HG03457 (cell line): Measurements from ENCODE around the gene KRABD2.
"Not testable (repeated sequence)": the region's sequence is repeated elsewhere in the genome, so short reads cannot be mapped to it uniquely, and the experiment has no call there.

Source experiments
- ATAC-seq: cut with Tn5 transposase; IDR thresholded peaks from one replicate; pipeline ENCODE4 v1.9.1; 2021; ENCODE audit warnings: moderate number of reproducible peaks; ENCODE audit not compliant: unreplicated experiment

KRABD2 gene

GRCh38 chr17:8393470-8394231 lies 17.1 kb upstream of the KRABD2 start:
- ATAC-seq, result no peak

GRCh38 chr17:8392674-8393469 lies 16.4 kb upstream of the KRABD2 start:
- no peak for ATAC-seq

DNA sequence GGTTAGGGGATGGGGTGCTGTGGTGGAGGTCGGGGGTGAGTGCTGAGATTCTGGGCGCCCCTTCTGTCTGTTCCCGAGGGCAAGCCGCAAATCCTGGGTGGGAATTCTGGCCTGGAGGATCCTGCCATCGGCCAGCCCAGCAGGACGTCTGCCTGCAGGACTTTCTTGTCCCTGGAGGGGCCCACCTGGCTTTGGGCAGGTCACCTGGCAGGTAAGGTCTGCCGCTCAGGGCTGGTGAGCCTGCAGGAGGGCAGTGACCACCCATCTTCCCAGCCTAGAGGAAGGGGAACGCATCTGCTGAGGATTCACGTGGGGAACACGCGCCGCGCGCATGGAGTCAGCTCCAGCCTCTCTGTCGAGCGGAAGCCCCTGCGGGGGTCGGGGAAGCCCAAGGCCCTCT lies 15.8 kb upstream of the KRABD2 start:
- no peak for ATAC-seq

DNA sequence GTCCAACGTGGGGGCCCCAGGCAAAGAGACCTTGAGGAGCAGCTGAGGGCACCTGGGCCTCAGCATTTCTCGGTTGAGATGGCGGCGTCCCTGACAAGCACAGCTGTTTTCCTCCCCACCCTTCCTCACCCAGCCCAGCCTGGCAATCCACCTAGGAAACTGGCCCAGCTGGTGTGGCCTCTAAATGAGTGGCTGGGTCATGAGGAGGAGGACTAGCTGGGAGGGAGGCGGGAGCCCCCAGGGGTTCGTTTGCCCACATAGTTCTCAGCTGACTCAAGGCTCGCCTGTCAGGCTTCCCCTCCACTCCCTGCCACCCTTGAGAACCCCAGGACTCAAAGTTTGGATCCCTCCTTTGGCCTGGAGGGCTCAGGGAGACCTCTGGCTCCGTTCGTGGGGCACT lies 15.2 kb upstream of the KRABD2 start:
- no peak for ATAC-seq

DNA sequence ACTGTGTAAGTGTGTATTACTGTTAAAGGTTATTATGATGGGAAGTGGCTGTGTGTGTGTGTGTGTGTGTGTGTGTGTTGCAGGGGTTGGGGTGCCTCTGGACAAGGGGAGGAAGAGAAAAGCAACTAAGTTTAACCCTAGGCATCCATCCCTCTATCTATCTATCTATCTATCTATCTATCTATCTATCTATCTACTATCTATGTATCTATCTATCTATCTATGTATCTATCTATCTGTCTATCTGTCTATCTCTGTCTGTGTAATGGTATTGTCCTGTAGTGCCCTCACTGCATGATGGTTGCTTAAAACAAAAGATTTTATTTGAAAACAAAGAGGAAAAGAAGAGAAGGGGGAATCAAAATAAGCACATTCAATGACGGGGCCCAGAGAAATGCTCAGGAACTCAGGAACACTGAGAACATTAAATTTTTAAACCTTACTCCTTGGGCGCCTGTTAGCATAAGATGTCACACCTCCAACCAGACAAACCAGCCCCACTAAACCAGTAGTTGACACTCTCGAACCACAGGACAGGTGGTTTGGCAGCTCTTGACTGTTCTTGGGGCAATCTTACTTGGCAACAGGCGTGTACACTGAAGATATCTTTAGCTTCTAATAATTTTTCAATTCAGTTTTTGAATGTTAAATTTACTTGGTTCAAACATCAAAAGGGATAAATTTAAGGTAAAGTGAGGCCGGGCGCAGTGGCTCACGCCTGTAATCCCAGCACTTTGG lies 11.6 kb upstream of the KRABD2 start:
- ATAC-seq, result no peak

DNA sequence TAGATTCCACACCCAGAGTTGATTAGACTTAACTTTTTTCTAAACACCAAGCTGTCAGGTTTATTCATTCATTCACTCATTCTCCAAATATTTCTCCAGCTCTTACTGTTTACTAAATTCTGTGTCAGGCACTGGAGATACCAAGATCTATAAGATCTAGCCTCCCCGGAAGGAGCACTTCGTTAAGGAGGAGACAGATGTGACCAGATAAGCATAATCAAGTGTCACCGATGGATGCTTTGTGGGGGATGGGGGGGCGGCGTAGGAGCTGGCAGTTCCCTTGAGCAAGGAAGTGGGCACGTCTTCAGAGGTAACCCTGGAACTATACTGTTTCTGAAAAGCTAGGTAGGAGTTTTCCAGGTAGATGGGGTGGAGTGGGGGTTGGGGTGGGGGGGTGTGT lies 10.3 kb upstream of the KRABD2 start:
- ATAC-seq, result no peak

DNA sequence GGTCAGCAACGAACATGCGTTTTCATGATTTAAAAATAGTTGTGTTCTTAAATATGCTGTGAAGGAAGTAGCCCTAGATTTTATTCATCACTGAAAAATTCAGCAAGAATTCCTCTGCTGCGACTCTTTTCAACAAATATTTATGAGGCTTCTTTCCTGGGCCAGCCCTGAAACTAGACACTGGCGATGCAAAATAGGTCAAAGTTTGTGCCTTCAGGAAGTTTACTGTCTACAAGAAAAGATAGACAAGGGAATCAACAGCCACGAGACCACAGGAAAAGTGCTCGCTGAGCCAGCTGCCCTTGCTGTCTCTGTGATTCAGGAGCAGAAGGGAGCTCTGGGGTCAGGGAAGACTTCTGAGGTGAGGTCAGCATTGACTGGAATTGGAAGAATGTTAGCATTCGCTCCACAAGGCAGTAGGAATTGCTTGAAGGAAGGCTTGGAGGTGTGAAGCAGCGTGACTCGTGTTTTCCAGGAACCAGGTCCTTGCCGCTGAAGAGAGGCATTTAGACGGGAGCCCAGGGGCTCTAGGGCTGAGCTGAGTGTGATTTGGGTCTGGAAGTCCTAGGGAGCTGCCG lies 8.4 kb upstream of the KRABD2 start:
- no peak for ATAC-seq

- peak; percentile 83 for ATAC-seq
Measured at GRCh38 chr17:8383143-8383822, 6.8 kb upstream of the KRABD2 start, which contains the start of gene RPL26. TSS of gene RPL26 (minus strand) at chr17:8383193. CDS start at chr17:8382310, 883 bp downstream.

DNA sequence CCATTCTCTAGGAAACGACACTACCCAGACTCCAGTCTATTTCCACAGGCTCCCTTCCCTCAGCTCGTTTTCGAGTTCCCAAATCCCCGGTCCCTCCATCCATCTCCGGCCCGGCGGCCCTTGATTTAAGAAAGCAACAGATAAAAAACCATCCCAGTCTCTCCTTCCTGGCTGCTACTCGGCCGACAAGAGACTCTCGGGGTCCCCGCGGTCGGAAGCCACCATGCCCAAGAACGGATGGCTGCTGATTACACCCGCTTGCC lies 6.3 kb upstream of the KRABD2 start:
- no peak for ATAC-seq

- no peak for ATAC-seq
Measured at GRCh38 chr17:8382052-8382879, 5.8 kb upstream of the KRABD2 start.

DNA sequence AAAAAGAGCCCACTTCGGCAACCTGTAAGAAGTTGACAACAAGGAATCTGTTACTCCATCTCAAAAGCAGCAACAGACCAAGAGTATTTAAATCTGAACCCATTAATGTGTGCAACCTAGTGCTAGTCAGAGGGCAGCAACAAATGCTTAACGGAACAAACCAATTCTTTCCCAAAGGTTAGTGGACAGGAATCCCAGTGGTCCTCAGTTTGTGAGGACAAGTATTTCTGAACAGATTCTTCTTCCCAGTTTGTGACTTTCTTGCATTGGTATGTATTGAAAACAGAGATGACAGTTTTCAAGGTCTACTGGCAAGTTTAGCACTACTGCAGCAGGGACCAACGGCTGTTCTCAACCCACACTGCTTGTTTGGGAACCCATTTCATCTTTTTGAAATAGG lies 3.5 kb upstream of the KRABD2 start:
- ATAC-seq, result no peak

DNA sequence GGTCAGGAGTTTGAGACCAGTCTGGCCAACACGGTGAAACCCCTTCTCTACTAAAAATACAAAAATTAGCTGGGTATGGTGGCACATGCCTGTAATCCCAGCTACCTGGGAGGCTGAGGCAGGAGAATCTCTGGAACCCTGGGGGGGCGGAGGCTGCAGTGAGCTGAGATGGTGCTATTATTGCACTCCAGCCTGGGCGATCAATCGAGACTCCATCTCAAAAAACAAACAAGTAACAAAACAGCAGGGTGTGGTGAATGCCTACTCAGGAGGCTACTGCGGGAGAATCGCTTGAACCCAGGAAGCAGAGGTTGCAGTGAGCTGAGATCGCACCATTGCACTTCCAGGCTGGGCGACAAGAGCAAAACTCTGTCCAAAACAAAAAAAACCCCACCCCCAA lies 1.6 kb upstream of the KRABD2 start:
- ATAC-seq, result not testable (repeated sequence)

DNA sequence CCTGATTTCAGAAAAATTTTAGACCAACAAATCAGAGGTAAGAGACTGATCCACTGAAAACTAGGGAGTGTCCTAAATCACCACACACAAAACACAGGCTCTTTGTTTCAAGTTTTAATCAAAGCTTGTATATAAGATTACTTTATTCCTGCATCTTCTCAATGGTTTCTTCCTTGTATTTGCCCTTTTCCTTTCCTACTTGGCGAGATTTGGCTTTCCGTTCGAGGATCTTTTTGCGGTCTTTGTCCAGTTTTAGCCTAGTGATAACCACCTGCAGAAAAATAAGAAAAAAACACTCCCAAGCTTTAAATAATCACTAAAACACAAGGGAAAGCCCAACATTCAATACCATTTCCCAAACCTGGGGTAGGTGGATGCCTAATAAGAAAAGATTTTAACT lies 918 bp upstream of the KRABD2 start:
- no peak for ATAC-seq

GRCh38 chr17:8375738-8376259 lies 705 bp downstream of the KRABD2 start:
- no peak for ATAC-seq

GRCh38 chr17:8373856-8374255 lies 2.6 kb downstream of the KRABD2 start:
- ATAC-seq, result not testable (repeated sequence)

DNA sequence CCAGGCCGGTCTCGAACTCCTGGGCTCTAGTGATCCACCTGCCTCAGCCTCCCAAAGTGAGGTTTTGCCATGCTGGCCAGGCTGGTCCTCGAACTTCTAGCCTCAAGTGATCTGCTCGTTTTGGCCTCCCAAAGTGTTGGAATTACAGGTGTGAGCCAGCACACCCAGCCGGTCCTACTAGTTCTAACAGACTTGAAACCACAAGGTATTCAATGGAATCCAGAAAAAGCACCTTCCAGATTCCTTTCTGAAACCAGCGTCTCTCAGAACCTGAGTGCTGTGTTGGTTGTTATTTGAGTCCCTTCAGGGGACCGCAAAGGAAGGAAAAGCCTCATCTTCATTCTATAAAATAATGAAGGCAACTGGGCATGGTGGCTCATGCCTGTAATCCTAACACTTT lies 4.1 kb downstream of the KRABD2 start:
- no peak for ATAC-seq

DNA sequence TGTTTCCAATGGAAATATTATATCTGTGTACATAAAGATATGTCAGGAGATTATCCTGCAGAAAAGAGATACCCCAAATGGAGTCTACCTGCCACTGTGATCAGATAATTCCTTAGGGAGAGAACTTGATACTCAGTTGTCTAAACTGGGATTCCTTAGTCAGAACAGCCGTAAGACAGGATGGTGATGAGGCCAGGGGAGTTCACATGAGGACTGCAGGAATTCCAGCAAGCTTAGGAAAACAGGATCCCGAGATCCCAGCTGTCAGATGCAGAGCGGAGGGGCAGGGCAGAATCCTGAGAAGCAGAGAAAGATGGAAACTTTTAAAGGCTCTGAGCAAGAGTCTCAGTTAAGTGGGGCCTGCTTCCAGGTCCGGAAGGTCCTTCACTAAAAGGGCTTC lies 4.7 kb downstream of the KRABD2 start:
- ATAC-seq, result no peak

DNA sequence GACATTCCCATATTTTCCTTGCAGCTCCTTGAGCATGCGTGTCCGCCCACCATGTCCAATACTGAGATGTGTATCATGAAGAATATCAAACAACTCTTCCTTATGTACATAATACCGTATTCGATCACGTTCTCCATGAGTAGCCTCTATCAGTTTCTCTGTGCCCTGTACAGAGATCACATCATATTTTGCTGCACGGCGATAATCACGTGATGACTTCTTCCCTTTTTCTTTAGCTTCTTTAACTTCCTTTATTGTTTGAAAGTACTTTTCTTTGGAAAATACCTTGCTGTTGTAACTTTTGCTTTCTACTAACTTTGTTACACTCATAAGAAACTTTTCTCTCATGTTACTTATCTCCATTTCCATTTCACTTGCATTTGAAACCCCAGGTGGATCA lies 6.6 kb downstream of the KRABD2 start:
- ATAC-seq, result no peak

DNA sequence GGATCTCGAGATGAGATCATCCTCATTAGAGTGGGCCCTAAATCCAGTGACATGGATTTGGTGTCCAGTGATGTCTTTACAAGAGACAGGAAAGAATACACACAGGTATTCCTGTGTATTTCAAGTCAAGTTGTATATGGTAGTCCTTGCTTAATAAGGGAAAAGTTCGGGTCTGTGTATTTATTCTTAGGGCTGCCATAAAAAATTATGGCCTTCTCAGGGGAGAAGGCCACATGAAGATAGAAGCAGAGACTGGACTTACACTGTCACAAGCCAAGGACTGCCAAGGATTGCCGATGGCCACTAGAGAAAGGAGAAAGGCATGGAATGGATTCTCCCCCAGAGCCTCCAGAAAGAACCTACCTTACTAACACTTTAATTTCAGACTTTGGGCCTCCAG lies 8.3 kb downstream of the KRABD2 start:
- ATAC-seq, result no peak

GRCh38 chr17:8366231-8366630 lies 10.3 kb downstream of the KRABD2 start:
- ATAC-seq, result no peak
